ENCODE measurements around the gene DHX35. TPM values are rescaled to one million over a fixed set of nuclear protein-coding genes. Genes with fewer than 3 reads are reported as not detected.

Gene DHX35
- total and polyA plus RNA-seq, 10 of the 15 experiments (the other 5 are each of a cell fraction or from before 2014, with no cell fraction given), result 4.3 to 21.6 (median 14.9) TPM

DNA sequence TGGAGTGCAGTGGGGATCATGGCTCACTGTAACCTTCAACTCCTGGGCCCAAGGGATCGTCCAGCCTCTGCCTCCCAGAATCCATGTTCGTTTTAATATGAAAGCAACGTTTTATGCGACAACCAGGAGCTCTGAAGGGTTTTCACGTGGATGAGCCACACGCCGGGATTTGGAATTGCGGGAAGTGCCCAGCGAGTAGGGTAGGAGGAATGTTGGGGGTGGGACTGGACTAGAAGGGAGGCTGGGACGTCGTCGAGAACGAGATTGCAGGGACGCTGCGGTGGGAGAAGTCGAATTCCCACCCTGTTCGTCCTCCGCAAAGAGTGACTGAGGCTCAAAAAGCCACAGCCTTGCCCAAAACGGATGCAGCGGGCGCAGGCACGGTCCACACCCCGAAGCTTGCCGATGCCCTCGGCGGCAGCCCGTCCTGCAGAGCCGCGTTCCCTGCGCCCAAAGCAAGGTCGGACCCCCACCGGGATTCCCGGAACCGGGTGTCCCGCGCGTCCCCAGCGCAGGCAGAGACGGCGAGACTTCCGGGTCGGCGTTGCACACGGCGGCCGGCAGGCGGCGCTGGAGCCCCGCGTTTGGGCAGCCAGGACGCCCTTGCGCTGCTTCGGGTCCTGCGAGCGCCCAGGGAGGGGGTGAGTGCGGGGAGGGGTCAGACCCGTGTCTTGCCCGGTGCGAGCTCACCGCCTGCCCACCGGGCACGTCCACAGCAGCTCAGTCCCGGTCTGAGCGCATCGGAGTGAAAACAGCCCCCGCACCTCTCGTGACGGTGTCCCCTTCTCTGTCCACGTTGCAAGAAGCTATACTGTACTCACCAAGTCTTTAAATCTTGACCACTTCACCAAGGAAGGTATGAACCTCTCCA lies 87.8 kb downstream of the DHX35 start (continued):
- TF ChIP-seq LARP7 (IDR thresholded peaks at IDR 0.05) (peak; percentile 66; the same call in 1 of the 2 replicates), ESRRA (IDR thresholded peaks at IDR 0.05; ENCODE audit: low read length) (no peak), SP1 (IDR thresholded peaks at IDR 0.05; ENCODE audit: low read depth, low read length) (peak; percentile 50), GATAD2B (conservative IDR thresholded peaks at IDR 0.05; ENCODE audit: low read depth) (peak; percentile 96), ZNF622 (IDR thresholded peaks at IDR 0.05) (no peak), NFYA (IDR thresholded peaks at IDR 0.05; ENCODE audit: borderline replicate concordance, low read depth, low read length) (no peak), IRF4 (IDR thresholded peaks at IDR 0.05; ENCODE audit: low read depth, low read length) (0 out of 2 replicates have a peak, but pooled peaks have one; percentile 5), RCOR1 (conservative IDR thresholded peaks at IDR 0.05; ENCODE audit: low read depth, low read length) (no peak), STAT1 (conservative IDR thresholded peaks at IDR 0.05) (peak; percentile 51; the same call in 1 of the 2 replicates), RFX5 (IDR thresholded peaks at IDR 0.05; ENCODE audit: low read depth, low read length) (no peak), RUNX3 (IDR thresholded peaks at IDR 0.05; ENCODE audit: low read length) (peak; percentile 32), BHLHE40 (IDR thresholded peaks at IDR 0.05; ENCODE audit: borderline replicate concordance in 1 of 2, low read depth in 2 of 2, low read length in 1 of 2) (peak; percentile 29 to 64; a peak in 3 of 4 replicates), CHD2 (IDR thresholded peaks at IDR 0.05; ENCODE audit: borderline replicate concordance, low read depth, low read length) (0 out of 2 replicates have a peak, but pooled peaks have one; percentile 17), MEF2A (IDR thresholded peaks at IDR 0.05; ENCODE audit: insufficient read depth, low read depth, low read length) (no peak), ZSCAN29 (IDR thresholded peaks at IDR 0.05) (no peak), EGR1 (IDR thresholded peaks at IDR 0.05; ENCODE audit: borderline replicate concordance in 1 of 2, low read depth in 2 of 2, low read length in 2 of 2) (no peak), PAX8 (IDR thresholded peaks at IDR 0.05) (no peak), ETV6 (conservative IDR thresholded peaks at IDR 0.05 in 1 of 2, IDR thresholded peaks at IDR 0.05 in 1 of 2; ENCODE audit: borderline replicate concordance in 1 of 2, low read depth in 1 of 2) (no peak)
- TF ChIP-seq, protein P1, sequence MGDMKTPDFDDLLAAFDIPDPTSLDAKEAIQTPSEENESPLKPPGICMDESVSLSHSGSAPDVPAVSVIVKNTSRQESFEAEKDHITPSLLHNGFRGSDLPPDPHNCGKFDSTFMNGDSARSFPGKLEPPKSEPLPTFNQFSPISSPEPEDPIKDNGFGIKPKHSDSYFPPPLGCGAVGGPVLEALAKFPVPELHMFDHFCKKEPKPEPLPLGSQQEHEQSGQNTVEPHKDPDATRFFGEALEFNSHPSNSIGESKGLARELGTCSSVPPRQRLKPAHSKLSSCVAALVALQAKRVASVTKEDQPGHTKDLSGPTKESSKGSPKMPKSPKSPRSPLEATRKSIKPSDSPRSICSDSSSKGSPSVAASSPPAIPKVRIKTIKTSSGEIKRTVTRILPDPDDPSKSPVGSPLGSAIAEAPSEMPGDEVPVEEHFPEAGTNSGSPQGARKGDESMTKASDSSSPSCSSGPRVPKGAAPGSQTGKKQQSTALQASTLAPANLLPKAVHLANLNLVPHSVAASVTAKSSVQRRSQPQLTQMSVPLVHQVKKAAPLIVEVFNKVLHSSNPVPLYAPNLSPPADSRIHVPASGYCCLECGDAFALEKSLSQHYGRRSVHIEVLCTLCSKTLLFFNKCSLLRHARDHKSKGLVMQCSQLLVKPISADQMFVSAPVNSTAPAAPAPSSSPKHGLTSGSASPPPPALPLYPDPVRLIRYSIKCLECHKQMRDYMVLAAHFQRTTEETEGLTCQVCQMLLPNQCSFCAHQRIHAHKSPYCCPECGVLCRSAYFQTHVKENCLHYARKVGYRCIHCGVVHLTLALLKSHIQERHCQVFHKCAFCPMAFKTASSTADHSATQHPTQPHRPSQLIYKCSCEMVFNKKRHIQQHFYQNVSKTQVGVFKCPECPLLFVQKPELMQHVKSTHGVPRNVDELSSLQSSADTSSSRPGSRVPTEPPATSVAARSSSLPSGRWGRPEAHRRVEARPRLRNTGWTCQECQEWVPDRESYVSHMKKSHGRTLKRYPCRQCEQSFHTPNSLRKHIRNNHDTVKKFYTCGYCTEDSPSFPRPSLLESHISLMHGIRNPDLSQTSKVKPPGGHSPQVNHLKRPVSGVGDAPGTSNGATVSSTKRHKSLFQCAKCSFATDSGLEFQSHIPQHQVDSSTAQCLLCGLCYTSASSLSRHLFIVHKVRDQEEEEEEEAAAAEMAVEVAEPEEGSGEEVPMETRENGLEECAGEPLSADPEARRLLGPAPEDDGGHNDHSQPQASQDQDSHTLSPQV (IDR thresholded peaks at IDR 0.05), result peak; percentile 49; the same call in 1 of the 2 replicates
- TF ChIP-seq, protein P2, sequence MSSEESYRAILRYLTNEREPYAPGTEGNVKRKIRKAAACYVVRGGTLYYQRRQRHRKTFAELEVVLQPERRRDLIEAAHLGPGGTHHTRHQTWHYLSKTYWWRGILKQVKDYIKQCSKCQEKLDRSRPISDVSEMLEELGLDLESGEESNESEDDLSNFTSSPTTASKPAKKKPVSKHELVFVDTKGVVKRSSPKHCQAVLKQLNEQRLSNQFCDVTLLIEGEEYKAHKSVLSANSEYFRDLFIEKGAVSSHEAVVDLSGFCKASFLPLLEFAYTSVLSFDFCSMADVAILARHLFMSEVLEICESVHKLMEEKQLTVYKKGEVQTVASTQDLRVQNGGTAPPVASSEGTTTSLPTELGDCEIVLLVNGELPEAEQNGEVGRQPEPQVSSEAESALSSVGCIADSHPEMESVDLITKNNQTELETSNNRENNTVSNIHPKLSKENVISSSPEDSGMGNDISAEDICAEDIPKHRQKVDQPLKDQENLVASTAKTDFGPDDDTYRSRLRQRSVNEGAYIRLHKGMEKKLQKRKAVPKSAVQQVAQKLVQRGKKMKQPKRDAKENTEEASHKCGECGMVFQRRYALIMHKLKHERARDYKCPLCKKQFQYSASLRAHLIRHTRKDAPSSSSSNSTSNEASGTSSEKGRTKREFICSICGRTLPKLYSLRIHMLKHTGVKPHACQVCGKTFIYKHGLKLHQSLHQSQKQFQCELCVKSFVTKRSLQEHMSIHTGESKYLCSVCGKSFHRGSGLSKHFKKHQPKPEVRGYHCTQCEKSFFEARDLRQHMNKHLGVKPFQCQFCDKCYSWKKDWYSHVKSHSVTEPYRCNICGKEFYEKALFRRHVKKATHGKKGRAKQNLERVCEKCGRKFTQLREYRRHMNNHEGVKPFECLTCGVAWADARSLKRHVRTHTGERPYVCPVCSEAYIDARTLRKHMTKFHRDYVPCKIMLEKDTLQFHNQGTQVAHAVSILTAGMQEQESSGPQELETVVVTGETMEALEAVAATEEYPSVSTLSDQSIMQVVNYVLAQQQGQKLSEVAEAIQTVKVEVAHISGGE (CRISPR knock-in tag; IDR thresholded peaks at IDR 0.05), result no peak
- TF ChIP-seq, protein P3, sequence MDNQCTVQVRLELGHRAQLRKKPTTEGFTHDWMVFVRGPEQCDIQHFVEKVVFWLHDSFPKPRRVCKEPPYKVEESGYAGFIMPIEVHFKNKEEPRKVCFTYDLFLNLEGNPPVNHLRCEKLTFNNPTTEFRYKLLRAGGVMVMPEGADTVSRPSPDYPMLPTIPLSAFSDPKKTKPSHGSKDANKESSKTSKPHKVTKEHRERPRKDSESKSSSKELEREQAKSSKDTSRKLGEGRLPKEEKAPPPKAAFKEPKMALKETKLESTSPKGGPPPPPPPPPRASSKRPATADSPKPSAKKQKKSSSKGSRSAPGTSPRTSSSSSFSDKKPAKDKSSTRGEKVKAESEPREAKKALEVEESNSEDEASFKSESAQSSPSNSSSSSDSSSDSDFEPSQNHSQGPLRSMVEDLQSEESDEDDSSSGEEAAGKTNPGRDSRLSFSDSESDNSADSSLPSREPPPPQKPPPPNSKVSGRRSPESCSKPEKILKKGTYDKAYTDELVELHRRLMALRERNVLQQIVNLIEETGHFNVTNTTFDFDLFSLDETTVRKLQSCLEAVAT (IDR thresholded peaks at IDR 0.05), result no peak
